Liver (tissue), 9 donors: ENCODE data around the gene PTPRD. TPM values are rescaled to one million over a fixed set of nuclear protein-coding genes. Genes with fewer than 3 reads are reported as not detected.

Experiments used
- DNase-seq: peaks from one replicate; pipeline ENCODE4 v3.0.0-alpha.2; 2017; ENCODE audit warnings: low spot score
- H3K27ac ChIP-seq, 2 donors: one replicate each; pipeline ENCODE4 v1.7.0; 2013; ENCODE audit warnings: inconsistent platforms in 2 of 2, low read length in 2 of 2, control low read depth in 1 of 2, low read depth in 1 of 2, mild to moderate bottlenecking in 1 of 2
- H3K27me3 ChIP-seq, 4 donors: one replicate each; pipeline versions ENCODE4 v1.6.1 to v1.7.0; 2013; ENCODE audit warnings: low read length in 3 of 4, inconsistent platforms in 1 of 4, mild to moderate bottlenecking in 1 of 4, moderate library complexity in 1 of 4; ENCODE audit not compliant: control insufficient read depth in 4 of 4, insufficient read depth in 4 of 4
- H3K36me3 ChIP-seq, 4 donors: one replicate each; pipeline versions ENCODE4 v1.6.1 to v1.7.0; 2013; ENCODE audit warnings: low read length in 3 of 4, mild to moderate bottlenecking in 3 of 4, low read depth in 1 of 4, moderate library complexity in 1 of 4; ENCODE audit not compliant: control insufficient read depth in 4 of 4, insufficient read depth in 3 of 4
- H3K4me1 ChIP-seq, 4 donors: one replicate each; pipeline versions ENCODE4 v1.6.1 to v1.7.0; 2013; ENCODE audit warnings: low read length in 3 of 4, mild to moderate bottlenecking in 3 of 4, moderate library complexity in 1 of 4; ENCODE audit not compliant: control insufficient read depth in 4 of 4, insufficient read depth in 4 of 4
- H3K4me3 ChIP-seq, 3 donors: one replicate each; pipeline versions ENCODE4 v1.6.1 to v1.7.0; 2013; ENCODE audit warnings: low read length in 3 of 3, control low read depth in 1 of 3, low read depth in 1 of 3, mild to moderate bottlenecking in 1 of 3
- H3K9ac ChIP-seq, 2 donors: one replicate each; pipeline ENCODE4 v1.7.0; 2013; ENCODE audit warnings: low read length in 2 of 2, mild to moderate bottlenecking in 2 of 2, moderate library complexity in 2 of 2, control low read depth in 1 of 2, low read depth in 1 of 2
- H3K9me3 ChIP-seq, 4 donors: one replicate each; pipeline versions ENCODE4 v1.6.1 to v1.7.0; 2013; ENCODE audit warnings: low read length in 3 of 4; ENCODE audit not compliant: control insufficient read depth in 4 of 4
- ATF3 ChIP-seq: IDR thresholded peaks from 2 replicates; pipeline ENCODE4 v1.6.1; 2016; ENCODE audit warnings: antibody characterized with exemption
- CTCF ChIP-seq: fragments of 150-350 bp; IDR thresholded peaks from 2 replicates; pipeline ENCODE4 v1.5.1; 2017; ENCODE audit warnings: improper control_type of control experiment, low read depth, low read length; ENCODE audit not compliant: missing input control
- EGR1 ChIP-seq, 2 donors: IDR thresholded peaks; 2 replicates each; pipeline ENCODE4 v1.6.1; 2016 to 2018; ENCODE audit warnings: antibody characterized with exemption in 2 of 2, low read depth in 2 of 2
- FOXA1 ChIP-seq: IDR thresholded peaks from 2 replicates; pipeline ENCODE4 v1.6.1; 2016; ENCODE audit warnings: antibody characterized with exemption
- FOXA2 ChIP-seq: IDR thresholded peaks from 2 replicates; pipeline ENCODE4 v1.6.1; 2016; ENCODE audit warnings: antibody characterized with exemption
- GABPA ChIP-seq, 2 donors: IDR thresholded peaks in 1 of 2; conservative IDR thresholded peaks in 1 of 2; 2 replicates each; pipeline ENCODE4 v1.6.1; 2016; ENCODE audit warnings: antibody characterized with exemption in 2 of 2, mild to moderate bottlenecking in 1 of 2, moderate library complexity in 1 of 2
- HNF4A ChIP-seq, 2 donors: conservative IDR thresholded peaks; 2 replicates each; pipeline ENCODE4 v1.6.1; 2016; ENCODE audit warnings: antibody characterized with exemption in 2 of 2, mild to moderate bottlenecking in 2 of 2
- HNF4G ChIP-seq: IDR thresholded peaks from 2 replicates; pipeline ENCODE4 v1.6.1; 2016; ENCODE audit warnings: antibody characterized with exemption
- JUND ChIP-seq, 2 donors: IDR thresholded peaks; 2 replicates each; pipeline ENCODE4 v1.6.1; 2016; ENCODE audit warnings: antibody characterized with exemption in 2 of 2
- MAX ChIP-seq: IDR thresholded peaks from 2 replicates; pipeline ENCODE4 v1.6.1; 2016; ENCODE audit warnings: antibody characterized with exemption
- NR2F2 ChIP-seq: IDR thresholded peaks from 2 replicates; pipeline ENCODE4 v1.6.1; 2016; ENCODE audit warnings: antibody characterized with exemption
- RAD21 ChIP-seq, 2 donors: IDR thresholded peaks; 2 replicates each; pipeline ENCODE4 v1.6.1; 2016; ENCODE audit warnings: antibody characterized with exemption in 2 of 2, mild to moderate bottlenecking in 2 of 2
- REST ChIP-seq: IDR thresholded peaks from 2 replicates; pipeline ENCODE4 v1.6.1; 2016; ENCODE audit warnings: antibody characterized with exemption, mild to moderate bottlenecking
- RXRA ChIP-seq, 2 donors: IDR thresholded peaks; 2 replicates each; pipeline ENCODE4 v1.6.1; 2017 to 2018; ENCODE audit warnings: antibody characterized with exemption in 2 of 2, mild to moderate bottlenecking in 1 of 2
- SP1 ChIP-seq: IDR thresholded peaks from 2 replicates; pipeline ENCODE4 v1.6.1; 2018; ENCODE audit warnings: antibody characterized with exemption, mild to moderate bottlenecking
- TAF1 ChIP-seq: conservative IDR thresholded peaks from 2 replicates; pipeline ENCODE4 v1.6.1; 2016; ENCODE audit warnings: antibody characterized with exemption, mild to moderate bottlenecking
- YY1 ChIP-seq: IDR thresholded peaks from 2 replicates; pipeline ENCODE4 v1.6.1; 2016; ENCODE audit warnings: antibody characterized with exemption, mild to moderate bottlenecking
- WGBS: extraction: QIAGEN DNeasy Blood & Tissue Kit; methylation state at CpG from one replicate; pipeline ENCODE4 v1.1.7; 2013; 5-methylcytosine and 5-hydroxymethylcytosine counted together
- polyA plus RNA-seq, 2 donors: library from polyadenylated mRNA; stranded (reverse) in 1 of 2; unstranded in 1 of 2; fragments of 200-250 nt in 1 of 2; fragments of >200 nt in 1 of 2; fragmentation: Nextera tagmentation in 1 of 2; extraction: Ambion mirVana in 1 of 2; gene quantifications; one replicate each; pipeline versions ENCODE4 v1.2.1 to v1.2.3, GENCODE V29; 2013 to 2015
- total RNA-seq, 2 donors: library from RNA; depleted of rRNA; stranded (reverse); fragments of >200 nt; gene quantifications; one replicate each; pipeline ENCODE4 v1.2.3, GENCODE V29; 2014
- donor health status: healthy.
- donor health status: healthy.
- donor health status: healthy.
- donor health status: healthy.
- donor health status: healthy.

The PTPRD gene
- total and polyA plus RNA-seq, 4 donors, result 0.78 to 34.2 (median 4.7) TPM

GRCh38 chr9:10274175-10274574 lies 338.6 kb downstream of the PTPRD start:
- TF ChIP-seq CTCF (no peak), FOXA1 (no peak), TAF1 (no peak), ATF3 (no peak), RXRA (IDR thresholded peaks at IDR 0.05) (no peak), RAD21 (IDR thresholded peaks at IDR 0.05) (no peak), YY1 (no peak), EGR1 (IDR thresholded peaks at IDR 0.05; ENCODE audit: low read depth in 2 of 2) (no peak), FOXA2 (no peak), HNF4A (conservative IDR thresholded peaks at IDR 0.05) (no peak), GABPA (IDR thresholded peaks at IDR 0.05 in 1 of 2, conservative IDR thresholded peaks at IDR 0.05 in 1 of 2) (no peak), JUND (IDR thresholded peaks at IDR 0.05) (no peak), NR2F2 (no peak), SP1 (no peak), MAX (no peak), HNF4G (no peak)
- Histone ChIP-seq H3K36me3 (no peaks in the 10 kb centered on the region), H3K9me3 (no peaks in the 10 kb centered on the region), H3K4me3 (no peak overlapping the region), H3K27ac (no peak overlapping the region), H3K27me3 (no peaks in the 10 kb centered on the region), H3K4me1 (no peaks in the 10 kb centered on the region), H3K9ac (no peak overlapping the region)
- DNase-seq, result no peak
- WGBS, result 28% methylated on average over 4 of the region's 4 CpGs

GRCh38 chr9:10272830-10273229 lies 340.0 kb downstream of the PTPRD start:
- no peak for DNase-seq
- Histone ChIP-seq H3K27ac (no peak overlapping the region), H3K4me1 (peaks cover 0 to 5% (median 1%) of the 10 kb centered on the region in 4 donors), H3K9me3 (no peaks in the 10 kb centered on the region), H3K36me3 (no peaks in the 10 kb centered on the region), H3K27me3 (no peaks in the 10 kb centered on the region), H3K9ac (no peak overlapping the region), H3K4me3 (no peak overlapping the region)
- TF ChIP-seq REST, result no peak
- TF ChIP-seq TAF1, result no peak
